HG03575 (cell line): Measurements from ENCODE around the gene PPHLN1.
"Not testable (repeated sequence)": the region's sequence is repeated elsewhere in the genome, so short reads cannot be mapped to it uniquely, and the experiment has no call there.

Experiments
- ATAC-seq: cut with Tn5 transposase; IDR thresholded peaks from one replicate; pipeline ENCODE4 v1.9.1; 2021; ENCODE audit not compliant: unreplicated experiment, insufficient number of reproducible peaks, low FRiP score; ENCODE audit errors: extremely low read depth

PPHLN1 gene

GRCh38 chr12:42361909-42362646 is 36.1 kb downstream of the PPHLN1 start:
- no peak for ATAC-seq

- no peak for ATAC-seq
These were observed 36.8 kb downstream of the PPHLN1 start for GRCh38 chr12:42362647-42363260.

GRCh38 chr12:42364692-42365091 is 38.7 kb downstream of the PPHLN1 start:
- ATAC-seq = no peak

GRCh38 chr12:42365486-42365885 is 39.5 kb downstream of the PPHLN1 start:
- no peak for ATAC-seq

GRCh38 chr12:42370013-42370412 is 44.0 kb downstream of the PPHLN1 start:
- no peak for ATAC-seq

- peak; percentile 78 for ATAC-seq
These were observed 46.3 kb downstream of the PPHLN1 start for GRCh38 chr12:42372154-42372791.

GRCh38 chr12:42373669-42374068 is 47.7 kb downstream of the PPHLN1 start:
- ATAC-seq = no peak

GRCh38 chr12:42380733-42381132 is 54.8 kb downstream of the PPHLN1 start:
- no peak for ATAC-seq

- no peak for ATAC-seq
These were observed 56.2 kb downstream of the PPHLN1 start for GRCh38 chr12:42382013-42382696.

- no peak for ATAC-seq
These were observed 59.4 kb downstream of the PPHLN1 start for GRCh38 chr12:42385326-42385841.

- no peak for ATAC-seq
These were observed 60.3 kb downstream of the PPHLN1 start for GRCh38 chr12:42386308-42386707.

- not testable (repeated sequence) for ATAC-seq
These were observed 62.1 kb downstream of the PPHLN1 start for GRCh38 chr12:42388086-42388485.

- no peak for ATAC-seq
These were observed 68.5 kb downstream of the PPHLN1 start for GRCh38 chr12:42394429-42394828.

- no peak for ATAC-seq
These were observed 70.7 kb downstream of the PPHLN1 start for GRCh38 chr12:42396473-42397259.

GRCh38 chr12:42402821-42403411 is 76.9 kb downstream of the PPHLN1 start:
- ATAC-seq = no peak

GRCh38 chr12:42407306-42407705 is 81.3 kb downstream of the PPHLN1 start:
- no peak for ATAC-seq

- no peak for ATAC-seq
These were observed 83.5 kb downstream of the PPHLN1 start for GRCh38 chr12:42409471-42409870.

GRCh38 chr12:42410340-42410739 is 84.4 kb downstream of the PPHLN1 start:
- ATAC-seq = no peak
